Effector memory CD4-positive, alpha-beta T cell (primary cell): Measurements from ENCODE around the gene FZD2.
"Not testable (repeated sequence)": the region's sequence is repeated elsewhere in the genome, so short reads cannot be mapped to it uniquely, and the experiment has no call there.

Experiments used
- DNase-seq, 3 donors: peaks; one replicate each; pipeline ENCODE4 v3.0.0-alpha.2; 2020
- H3K27ac ChIP-seq: 2 replicates; pipeline ENCODE4 v1.7.0; 2013; ENCODE audit warnings: mild to moderate bottlenecking, low read length, moderate library complexity; ENCODE audit not compliant: insufficient read depth, poor library complexity, severe bottlenecking
- H3K27me3 ChIP-seq: replicated peaks from 2 replicates; pipeline ENCODE4 v1.7.0; 2013; ENCODE audit warnings: mild to moderate bottlenecking, low read length; ENCODE audit not compliant: insufficient read depth, control insufficient read depth, poor library complexity, severe bottlenecking
- H3K36me3 ChIP-seq: 2 replicates; pipeline ENCODE4 v1.7.0; 2013; ENCODE audit warnings: mild to moderate bottlenecking, low read length, moderate library complexity; ENCODE audit not compliant: control insufficient read depth, insufficient read depth
- H3K4me1 ChIP-seq: 2 replicates; pipeline ENCODE4 v1.7.0; 2013; ENCODE audit warnings: low read length, mild to moderate bottlenecking; ENCODE audit not compliant: control insufficient read depth, insufficient read depth, poor library complexity, severe bottlenecking
- H3K4me3 ChIP-seq: 2 replicates; pipeline ENCODE4 v1.7.0; 2013; ENCODE audit warnings: low read length, low read depth, mild to moderate bottlenecking; ENCODE audit not compliant: insufficient read depth, poor library complexity, severe bottlenecking
- H3K9me3 ChIP-seq: 2 replicates; pipeline ENCODE4 v1.7.0; 2013; ENCODE audit warnings: mild to moderate bottlenecking, low read length, moderate library complexity; ENCODE audit not compliant: control insufficient read depth

The FZD2 gene

GRCh38 chr17:44578947-44579346, 21.7 kb downstream of the FZD2 start:
- Histone ChIP-seq H3K27me3 (no peaks in the 10 kb centered on the region), H3K9me3 (no peaks in the 10 kb centered on the region), H3K4me1 (no peaks in the 10 kb centered on the region), H3K36me3 (no peaks in the 10 kb centered on the region), H3K4me3 (no peak overlapping the region), H3K27ac (no peak overlapping the region)
- no peak for DNase-seq

- H3K27me3 ChIP-seq: no peaks in the 10 kb centered on the region
Measured at GRCh38 chr17:44581868-44582267, 24.6 kb downstream of the FZD2 start.

GRCh38 chr17:44584443-44584842, 27.2 kb downstream of the FZD2 start:
- Histone ChIP-seq H3K4me3 (no peak overlapping the region), H3K4me1 (no peaks in the 10 kb centered on the region), H3K36me3 (no peaks in the 10 kb centered on the region), H3K27me3 (no peaks in the 10 kb centered on the region), H3K9me3 (no peaks in the 10 kb centered on the region), H3K27ac (no peak overlapping the region)
- no peak for DNase-seq

More at GRCh38 chr17:44581868-44582267, 24.6 kb downstream of the FZD2 start:
- no peak overlapping the region for H3K4me3 ChIP-seq
- H3K4me1 ChIP-seq: no peaks in the 10 kb centered on the region
- no peaks in the 10 kb centered on the region for H3K36me3 ChIP-seq
- H3K27ac ChIP-seq: no peak overlapping the region
- no peak for DNase-seq
- no peaks in the 10 kb centered on the region for H3K9me3 ChIP-seq

GRCh38 chr17:44585315-44585714, 28.0 kb downstream of the FZD2 start:
- Histone ChIP-seq H3K27ac (no peak overlapping the region), H3K4me1 (no peaks in the 10 kb centered on the region), H3K9me3 (no peaks in the 10 kb centered on the region), H3K27me3 (no peaks in the 10 kb centered on the region), H3K4me3 (no peak overlapping the region), H3K36me3 (no peaks in the 10 kb centered on the region)
- DNase-seq: no peak

GRCh38 chr17:44587339-44587738, 30.1 kb downstream of the FZD2 start:
- H3K4me1 ChIP-seq: no peaks in the 10 kb centered on the region
- no peak overlapping the region for H3K27ac ChIP-seq
- H3K36me3 ChIP-seq: no peaks in the 10 kb centered on the region
- no peak for DNase-seq
- H3K9me3 ChIP-seq: no peaks in the 10 kb centered on the region
- no peak overlapping the region for H3K4me3 ChIP-seq
- H3K27me3 ChIP-seq: no peaks in the 10 kb centered on the region

- no peaks in the 10 kb centered on the region for H3K27me3 ChIP-seq
- no peaks in the 10 kb centered on the region for H3K4me1 ChIP-seq
- no peaks in the 10 kb centered on the region for H3K36me3 ChIP-seq
- H3K27ac ChIP-seq: no peak overlapping the region
- no peaks in the 10 kb centered on the region for H3K9me3 ChIP-seq
- no peak for DNase-seq
- H3K4me3 ChIP-seq: no peak overlapping the region
Measured at GRCh38 chr17:44589316-44590071, 32.2 kb downstream of the FZD2 start.

DNA sequence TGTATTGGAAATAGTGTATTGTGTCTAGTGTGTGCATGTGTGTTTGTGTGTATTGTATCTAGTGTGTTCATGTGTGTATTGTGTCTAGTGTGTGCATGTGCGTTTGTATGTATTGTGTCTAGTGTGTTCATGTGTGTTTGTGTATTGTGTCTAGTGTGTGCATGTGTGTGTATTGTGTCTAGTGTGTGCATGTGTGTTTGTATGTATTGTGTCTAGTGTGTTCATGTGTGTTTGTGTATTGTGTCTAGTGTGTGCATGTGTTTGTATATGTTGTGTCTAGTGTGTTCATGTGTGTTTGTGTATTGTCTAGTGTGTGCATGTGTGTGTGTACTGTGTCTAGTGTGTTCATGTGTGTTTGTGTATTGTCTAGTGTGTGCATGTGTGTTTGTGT, 32.8 kb downstream of the FZD2 start:
- H3K4me1 ChIP-seq: not testable (repeated sequence)

GRCh38 chr17:44590762-44591161, 33.5 kb downstream of the FZD2 start:
- H3K27me3 ChIP-seq, H3K36me3 ChIP-seq, H3K4me3 ChIP-seq, H3K27ac ChIP-seq, DNase-seq, H3K9me3 ChIP-seq, H3K4me1 ChIP-seq: not testable (repeated sequence)

More for the DNA sequence above, 32.8 kb downstream of the FZD2 start:
- not testable (repeated sequence) for H3K9me3 ChIP-seq, H3K36me3 ChIP-seq, H3K27me3 ChIP-seq, DNase-seq, H3K4me3 ChIP-seq, H3K27ac ChIP-seq

DNA sequence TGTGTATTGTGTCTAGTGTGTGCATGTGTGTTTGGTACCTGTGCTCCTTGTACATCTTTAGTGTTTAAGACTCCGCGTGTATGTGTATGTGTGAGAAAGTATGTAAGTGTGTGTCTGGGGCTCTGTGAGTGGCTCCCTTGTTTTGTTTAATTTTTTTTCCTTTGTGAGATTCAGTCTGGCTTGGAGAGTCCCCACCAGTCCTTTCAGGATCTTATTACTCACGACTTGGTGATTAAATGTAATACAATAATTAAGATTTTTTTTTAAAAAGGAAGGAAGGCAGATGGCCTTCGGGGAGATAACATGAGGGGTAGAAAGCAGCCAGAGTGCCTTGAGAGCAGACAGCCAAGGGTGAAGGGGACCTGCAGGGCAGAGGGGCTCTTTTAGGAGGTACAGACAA, 33.9 kb downstream of the FZD2 start:
- Histone ChIP-seq H3K27me3 (no peaks in the 10 kb centered on the region), H3K4me1 (no peaks in the 10 kb centered on the region), H3K36me3 (no peaks in the 10 kb centered on the region), H3K9me3 (no peaks in the 10 kb centered on the region), H3K27ac (no peak overlapping the region), H3K4me3 (no peak overlapping the region)
- no peak for DNase-seq

- Histone ChIP-seq H3K4me3 (no peak overlapping the region), H3K27me3 (no peaks in the 10 kb centered on the region), H3K9me3 (no peaks in the 10 kb centered on the region), H3K4me1 (no peaks in the 10 kb centered on the region), H3K27ac (no peak overlapping the region), H3K36me3 (no peaks in the 10 kb centered on the region)
- no peak for DNase-seq
Measured at GRCh38 chr17:44593156-44593555, 35.9 kb downstream of the FZD2 start.
